ENCODE measurements around the gene ZW10. TPM values are rescaled to one million over a fixed set of nuclear protein-coding genes. Genes with fewer than 3 reads are reported as not detected.

The ZW10 gene
- total and polyA plus RNA-seq, 2 of the 13 experiments (the other 11 are each of a cell fraction or from before 2014, with no cell fraction given), result 5.8 to 31.3 TPM

- H4K20me1 ChIP-seq (ENCODE audit: insufficient read depth, low read length), result no peaks in the 10 kb centered on the region
- no peak overlapping the region for H2AFZ ChIP-seq (ENCODE audit: low read length)
- no peaks in the 10 kb centered on the region for H3K36me3 ChIP-seq (replicated peaks in 1 of 2; ENCODE audit: control insufficient read depth in 1 of 2, insufficient read depth in 2 of 2, low read length in 2 of 2)
- ATAC-seq (no peak), FAIRE-seq (no peak), DNase-seq (ENCODE audit: low spot score) (no peak)
- no peak overlapping the region for H3K27ac ChIP-seq (ENCODE audit: extremely low read length, insufficient read depth, low read length)
- H3K79me2 ChIP-seq (ENCODE audit: insufficient read depth, low read length), result no peaks in the 10 kb centered on the region
- BruUV-seq (replicated peaks), result no TSS peak
- ChIA-PET POLR2A (no interaction called here), CTCF (ENCODE audit: low intra/inter-chr PET ratio, low total read pairs) (no interaction called here)
- H3K4me1 ChIP-seq (ENCODE audit: insufficient read depth, low read length), result no peaks in the 10 kb centered on the region; the same call in 1 of the 2 replicates
- in situ Hi-C loops (cut with HindIII; ENCODE audit: extremely low pct_ligation_motif_present, low pct_unique_long_range_greater_than_20kb) (no loop called here), intact Hi-C loops (cut with micrococcal nuclease; ENCODE audit: unreplicated experiment) (no loop called here)
- H3K4me3 ChIP-seq (replicated peaks in 1 of 3; ENCODE audit: insufficient read depth in 1 of 3, low read depth in 2 of 3, low read length in 3 of 3), result no peak overlapping the region
- no peaks in the 10 kb centered on the region; a peak in 1 of 5 replicates for H3K27me3 ChIP-seq (ENCODE audit: control insufficient read depth in 1 of 2, insufficient read depth in 2 of 2, low read length in 2 of 2)
- no peak overlapping the region for H3K9ac ChIP-seq (ENCODE audit: insufficient read depth, low read depth, low read length)
- WGBS (ENCODE audit: low lambda C conversion rate), result 85% methylated on average over 4 of the region's 5 CpGs
- TF ChIP-seq CREBL2 (CRISPR knock-in tag; IDR thresholded peaks at IDR 0.05; ENCODE audit: borderline replicate concordance) (no peak), ZFY (CRISPR knock-in tag; IDR thresholded peaks at IDR 0.05) (no peak), GMEB1 (CRISPR knock-in tag; IDR thresholded peaks at IDR 0.05; ENCODE audit: borderline replicate concordance) (no peak), ZNF138 (CRISPR knock-in tag; IDR thresholded peaks at IDR 0.05; ENCODE audit: low read depth) (no peak), THAP11 (CRISPR knock-in tag; IDR thresholded peaks at IDR 0.05) (no peak), ATF4 (CRISPR knock-in tag; IDR thresholded peaks at IDR 0.05) (no peak), ZNF496 (CRISPR knock-in tag; IDR thresholded peaks at IDR 0.05; ENCODE audit: insufficient replicate concordance) (no peak), ZFP62 (CRISPR knock-in tag; IDR thresholded peaks at IDR 0.05) (no peak), ZNF724P (CRISPR knock-in tag; IDR thresholded peaks at IDR 0.05; ENCODE audit: borderline replicate concordance) (no peak), SNAPC4 (CRISPR knock-in tag; IDR thresholded peaks at IDR 0.05) (no peak), TGIF2 (CRISPR knock-in tag; IDR thresholded peaks at IDR 0.05) (no peak), NFYB (CRISPR knock-in tag; IDR thresholded peaks at IDR 0.05) (no peak), TFE3 (CRISPR knock-in tag; IDR thresholded peaks at IDR 0.05) (no peak), ELF4 (CRISPR knock-in tag; IDR thresholded peaks at IDR 0.05; ENCODE audit: borderline replicate concordance) (no peak), ZBTB7A (CRISPR knock-in tag; IDR thresholded peaks at IDR 0.05) (no peak), DDIT3 (CRISPR knock-in tag; IDR thresholded peaks at IDR 0.05) (no peak)
- H3K9me3 ChIP-seq (ENCODE audit: low read length), result no peaks in the 10 kb centered on the region
- H3K4me2 ChIP-seq (ENCODE audit: low read depth, low read length), result no peak overlapping the region
These were observed 76.4 kb downstream of the ZW10 start for GRCh38 chr11:113697111-113697510.

Data from HepG2 (cell line).